Measurements from ENCODE around the gene ABO. TPM values are rescaled to one million over a fixed set of nuclear protein-coding genes. Genes with fewer than 3 reads are reported as not detected.

Gene ABO
- total RNA-seq, 1 donor from 2014 or later, result 2.3 TPM

DNA sequence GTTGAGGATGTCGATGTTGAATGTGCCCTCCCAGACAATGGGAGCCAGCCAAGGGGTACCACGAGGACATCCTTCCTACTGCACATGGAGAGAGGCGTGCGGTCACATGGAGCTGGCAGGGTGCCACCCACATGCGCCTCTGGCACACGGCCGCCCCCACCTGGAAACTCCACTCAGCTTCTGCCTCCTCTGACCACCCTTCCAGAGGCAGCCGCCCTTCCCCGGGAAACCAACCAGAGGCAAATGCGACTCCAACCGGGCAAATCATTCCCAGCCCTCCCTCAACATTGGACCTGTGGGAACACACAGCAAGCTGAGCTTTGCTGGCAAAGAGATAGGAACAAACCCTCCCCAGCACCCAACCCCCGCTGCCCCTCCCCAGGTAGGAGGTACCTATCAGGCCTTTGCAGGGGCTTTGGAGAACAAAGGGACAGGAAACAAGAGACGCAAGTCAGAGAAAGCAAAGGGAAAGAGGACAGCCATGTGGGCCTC is 17.5 kb downstream of the ABO start:
- no peak overlapping the region for H3K4me3 ChIP-seq
- no peaks in the 10 kb centered on the region for H3K27me3 ChIP-seq (ENCODE audit: low read depth)
- intact Hi-C loops (cut with micrococcal nuclease), result no loop called here
- H3K4me1 ChIP-seq, result peaks cover 38% of the 10 kb centered on the region
- no peaks in the 10 kb centered on the region for H3K36me3 ChIP-seq
- H3K9me3 ChIP-seq (replicated peaks), result peaks cover 7% of the 10 kb centered on the region
- peak; percentile 57 for DNase-seq
- TF ChIP-seq, protein P1, sequence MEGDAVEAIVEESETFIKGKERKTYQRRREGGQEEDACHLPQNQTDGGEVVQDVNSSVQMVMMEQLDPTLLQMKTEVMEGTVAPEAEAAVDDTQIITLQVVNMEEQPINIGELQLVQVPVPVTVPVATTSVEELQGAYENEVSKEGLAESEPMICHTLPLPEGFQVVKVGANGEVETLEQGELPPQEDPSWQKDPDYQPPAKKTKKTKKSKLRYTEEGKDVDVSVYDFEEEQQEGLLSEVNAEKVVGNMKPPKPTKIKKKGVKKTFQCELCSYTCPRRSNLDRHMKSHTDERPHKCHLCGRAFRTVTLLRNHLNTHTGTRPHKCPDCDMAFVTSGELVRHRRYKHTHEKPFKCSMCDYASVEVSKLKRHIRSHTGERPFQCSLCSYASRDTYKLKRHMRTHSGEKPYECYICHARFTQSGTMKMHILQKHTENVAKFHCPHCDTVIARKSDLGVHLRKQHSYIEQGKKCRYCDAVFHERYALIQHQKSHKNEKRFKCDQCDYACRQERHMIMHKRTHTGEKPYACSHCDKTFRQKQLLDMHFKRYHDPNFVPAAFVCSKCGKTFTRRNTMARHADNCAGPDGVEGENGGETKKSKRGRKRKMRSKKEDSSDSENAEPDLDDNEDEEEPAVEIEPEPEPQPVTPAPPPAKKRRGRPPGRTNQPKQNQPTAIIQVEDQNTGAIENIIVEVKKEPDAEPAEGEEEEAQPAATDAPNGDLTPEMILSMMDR (IDR thresholded peaks at IDR 0.05; ENCODE audit: borderline replicate concordance), result peak; percentile 13
- peak overlapping the region; percentile 77 for H3K27ac ChIP-seq (replicated peaks)

DNA sequence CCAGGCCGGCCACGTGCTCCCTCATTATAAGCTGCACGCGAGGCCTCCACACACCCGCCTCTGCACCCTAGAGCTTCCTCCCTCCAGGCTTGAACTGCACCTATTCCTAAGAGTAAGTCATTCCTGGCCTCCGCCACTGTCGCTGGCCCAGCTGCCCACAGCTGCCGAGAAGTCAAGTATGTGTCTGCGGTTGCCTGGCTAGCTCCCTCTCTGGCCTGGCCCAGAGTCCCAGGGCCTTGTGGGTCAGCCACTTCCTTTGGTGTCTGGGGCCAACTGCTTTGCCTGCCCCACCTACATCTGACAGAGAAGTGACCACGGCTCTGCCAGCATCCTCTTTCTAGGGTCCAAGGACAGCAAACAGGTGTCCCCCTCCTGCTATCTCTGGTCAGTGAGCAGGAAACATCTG is 18.3 kb downstream of the ABO start:
- Histone ChIP-seq H3K27ac (replicated peaks) (peak overlapping the region; percentile 77), H3K4me1 (peaks cover 46% of the 10 kb centered on the region), H3K27me3 (ENCODE audit: low read depth) (no peaks in the 10 kb centered on the region), H3K4me3 (no peak overlapping the region), H3K9me3 (replicated peaks) (peaks cover 7% of the 10 kb centered on the region), H3K36me3 (no peaks in the 10 kb centered on the region)
- TF ChIP-seq, protein P1 (IDR thresholded peaks at IDR 0.05; ENCODE audit: borderline replicate concordance), result no peak
- intact Hi-C loops (cut with micrococcal nuclease), result no loop called here
- DNase-seq, result peak; percentile 52

DNA sequence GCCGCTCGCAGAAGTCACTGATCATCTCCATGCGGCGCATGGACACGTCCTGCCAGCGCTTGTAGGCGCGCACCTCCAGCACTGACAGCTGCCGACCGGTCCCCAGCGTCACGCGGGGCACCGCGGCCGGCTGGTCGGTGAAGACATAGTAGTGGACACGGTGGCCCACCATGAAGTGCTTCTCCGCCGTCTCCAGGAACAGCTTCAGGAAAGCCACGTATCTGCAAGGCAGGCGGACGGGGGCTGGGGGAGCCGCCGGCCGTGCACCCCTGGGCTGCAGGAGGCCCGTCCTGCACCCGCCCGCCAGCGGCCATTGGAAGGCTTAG is 18.9 kb downstream of the ABO start:
- intact Hi-C loops (cut with micrococcal nuclease), result no loop called here
- TF ChIP-seq, protein P1 (IDR thresholded peaks at IDR 0.05; ENCODE audit: borderline replicate concordance), result no peak
- Histone ChIP-seq H3K4me3 (no peak overlapping the region), H3K9me3 (replicated peaks) (peaks cover 7% of the 10 kb centered on the region), H3K36me3 (no peaks in the 10 kb centered on the region), H3K27ac (replicated peaks) (peak overlapping the region; percentile 77), H3K27me3 (ENCODE audit: low read depth) (no peaks in the 10 kb centered on the region), H3K4me1 (peaks cover 48% of the 10 kb centered on the region)
- no peak for DNase-seq

DNA sequence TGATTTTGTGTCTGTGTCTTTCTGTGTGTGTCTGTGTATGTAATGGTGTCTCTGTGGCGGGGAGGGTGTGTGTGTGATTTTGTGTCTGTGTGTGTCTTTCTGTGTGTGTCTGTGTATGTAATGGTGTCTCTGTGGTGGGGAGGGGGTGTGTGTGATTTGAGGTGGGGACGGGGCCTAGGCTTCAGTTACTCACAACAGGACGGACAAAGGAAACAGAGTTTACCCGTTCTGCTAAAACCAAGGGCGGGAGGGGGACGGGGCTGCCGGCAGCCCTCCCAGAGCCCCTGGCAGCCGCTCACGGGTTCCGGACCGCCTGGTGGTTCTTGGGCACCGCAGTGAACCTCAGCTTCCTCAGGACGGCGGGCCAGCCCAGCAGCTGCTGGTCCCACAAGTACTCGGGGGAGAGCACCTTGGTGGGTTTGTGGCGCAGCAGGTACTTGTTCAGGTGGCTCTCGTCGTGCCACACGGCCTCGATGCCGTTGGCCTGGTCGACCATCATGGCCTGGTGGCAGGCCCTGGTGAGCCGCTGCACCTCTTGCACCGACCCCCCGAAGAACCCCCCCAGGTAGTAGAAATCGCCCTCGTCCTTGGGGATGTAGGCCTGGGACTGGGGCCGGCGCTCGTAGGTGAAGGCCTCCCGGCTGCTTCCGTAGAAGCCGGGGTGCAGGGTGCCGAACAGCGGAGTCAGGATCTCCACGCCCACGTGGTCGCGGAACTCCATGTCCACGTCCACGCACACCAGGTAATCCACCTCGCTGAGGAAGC is 19.4 kb downstream of the ABO start:
- Histone ChIP-seq H3K4me3 (no peak overlapping the region), H3K36me3 (no peaks in the 10 kb centered on the region), H3K27ac (replicated peaks) (no peak overlapping the region), H3K4me1 (peaks cover 48% of the 10 kb centered on the region), H3K27me3 (ENCODE audit: low read depth) (no peaks in the 10 kb centered on the region), H3K9me3 (replicated peaks) (peaks cover 7% of the 10 kb centered on the region)
- intact Hi-C loops (cut with micrococcal nuclease), result no loop called here
- TF ChIP-seq, protein P1 (IDR thresholded peaks at IDR 0.05; ENCODE audit: borderline replicate concordance), result no peak
- no peak for DNase-seq

DNA sequence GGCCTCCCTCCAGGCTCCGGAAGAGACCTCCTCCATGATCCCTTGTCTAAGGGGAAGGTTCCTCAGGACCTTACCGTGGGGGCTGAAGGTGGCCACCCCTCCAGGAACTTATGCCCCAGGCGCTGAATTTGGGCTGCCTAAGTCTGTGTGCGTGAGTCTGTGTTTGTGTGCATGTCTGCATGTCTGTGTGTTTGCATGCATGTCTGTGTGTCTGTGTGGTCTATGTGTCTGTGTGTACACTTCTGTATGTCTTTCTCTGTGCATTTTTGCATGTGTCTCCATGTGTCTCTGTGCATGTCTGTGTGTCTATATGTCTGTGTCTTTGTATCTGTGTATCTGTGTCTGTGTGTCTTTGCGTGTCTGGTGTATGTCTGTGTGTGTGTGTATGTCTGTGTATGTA is 20.5 kb downstream of the ABO start:
- Histone ChIP-seq H3K4me1 (peaks cover 48% of the 10 kb centered on the region), H3K36me3 (no peaks in the 10 kb centered on the region)

More for the DNA sequence above, 20.5 kb downstream of the ABO start:
- intact Hi-C loops (cut with micrococcal nuclease), result no loop called here
- Histone ChIP-seq H3K9me3 (replicated peaks) (peaks cover 7% of the 10 kb centered on the region), H3K27me3 (ENCODE audit: low read depth) (no peaks in the 10 kb centered on the region), H3K27ac (replicated peaks) (no peak overlapping the region), H3K4me3 (no peak overlapping the region)
- TF ChIP-seq, protein P1 (IDR thresholded peaks at IDR 0.05; ENCODE audit: borderline replicate concordance), result no peak
- DNase-seq, result no peak

All from left ventricle myocardium inferior (tissue), 1 donor.